K562 (cell line): ENCODE data around the gene HNRNPA2B1. TPM values are rescaled to one million over a fixed set of nuclear protein-coding genes. Genes with fewer than 3 reads are reported as not detected.

Source experiments
- CEBPB ChIP-seq: fragments of 450-650 bp; IDR thresholded peaks from 2 replicates; pipeline ENCODE4 v1.6.1; 2016; ENCODE audit warnings: missing genetic modification characterization, missing compliant biosample characterization
- EP400 ChIP-seq: fragments of 450-650 bp; IDR thresholded peaks from 2 replicates; pipeline ENCODE4 v1.6.1; 2017; ENCODE audit warnings: antibody characterized with exemption, mild to moderate bottlenecking, moderate library complexity
- FOXJ3 ChIP-seq: sonication (generic); formaldehyde crosslinking; IDR thresholded peaks from 2 replicates; pipeline ENCODE4 v1.4.0; 2020; ENCODE audit warnings: mild to moderate bottlenecking, missing genetic modification reagents
- JUN ChIP-seq, 2 experiments: sonication (generic) in 1 of 2; formaldehyde crosslinking in 1 of 2; IDR thresholded peaks; 2 replicates each; pipeline versions ENCODE4 v1.6.1 to v1.8.0; 2012 to 2022; ENCODE audit warnings: borderline replicate concordance in 2 of 2, mild to moderate bottlenecking in 2 of 2, improper control_type of control experiment in 1 of 2, low read depth in 1 of 2, low read length in 1 of 2, missing genetic modification reagents in 1 of 2
- SMARCA5 ChIP-seq: fragments of 450-650 bp; IDR thresholded peaks from 2 replicates; pipeline ENCODE4 v1.6.1; 2016
- SOX6 ChIP-seq: fragments of 450-650 bp; IDR thresholded peaks from 2 replicates; pipeline ENCODE4 v1.6.1; 2014; ENCODE audit warnings: mild to moderate bottlenecking
- TAF7 ChIP-seq: fragments of 450-650 bp; IDR thresholded peaks from 2 replicates; pipeline ENCODE4 v1.6.1; 2016; ENCODE audit warnings: missing genetic modification characterization, missing compliant biosample characterization
- TEAD4 ChIP-seq, 2 experiments: sonication (generic) in 1 of 2; formaldehyde crosslinking in 1 of 2; IDR thresholded peaks; 2 replicates each; pipeline versions ENCODE4 v1.6.1 to v1.8.0; 2012 to 2022; ENCODE audit warnings: borderline replicate concordance in 1 of 2, inconsistent platforms in 1 of 2, low read length in 1 of 2, mild to moderate bottlenecking in 1 of 2, missing genetic modification reagents in 1 of 2
- ZFP30 ChIP-seq: fragments of 250-450 bp; sonication (Bioruptor Pico); IDR thresholded peaks from 2 replicates; pipeline ENCODE4 v1.8.0; 2022; ENCODE audit warnings: moderate library complexity, mild to moderate bottlenecking, inconsistent platforms, borderline replicate concordance
- ZNF76 ChIP-seq: fragments of 250-450 bp; sonication (Bioruptor Pico); IDR thresholded peaks from 2 replicates; pipeline ENCODE4 v1.4.0; 2020; ENCODE audit warnings: mild to moderate bottlenecking, moderate library complexity, borderline replicate concordance
- ZNF766 ChIP-seq: fragments of 200-800 bp; sonication (Bioruptor generic); conservative IDR thresholded peaks from 2 replicates; pipeline ENCODE4 v1.6.1; 2016; ENCODE audit warnings: missing genetic modification characterization, missing compliant biosample characterization
- polyA plus RNA-seq, 8 experiments: library from polyadenylated mRNA; depleted of rRNA in 4 of 8; stranded (reverse) in 5 of 8; unstranded in 3 of 8; fragments of >200 nt; fragmentation: Nextera tagmentation in 2 of 8; fragmentation: Illumina TruSeq in 1 of 8; extraction: Ambion mirVana in 2 of 8; extraction: Trizol in 1 of 8; gene quantifications; 2 replicates each; pipeline versions ENCODE4 v1.2.1 to v1.2.3, GENCODE V29; 2011 to 2014; ENCODE audit warnings: inconsistent platforms in 1 of 8, missing spikeins in 1 of 8
- total RNA-seq, 7 experiments: library from RNA; depleted of rRNA in 6 of 7; stranded (reverse); fragments of >200 nt in 6 of 7; fragmentation: Illumina TruSeq in 2 of 7; extraction: Trizol in 2 of 7; gene quantifications; 2 replicates each; pipeline versions ENCODE4 v1.2.1 to v1.2.3, GENCODE V29; 2011 to 2021; ENCODE audit warnings: low replicate concordance in 1 of 7
- TF ChIP-seq, protein P1 (sequence below): fragments of 450-650 bp; IDR thresholded peaks from 2 replicates; pipeline ENCODE4 v1.6.1; 2014; ENCODE audit warnings: low read depth, mild to moderate bottlenecking, moderate library complexity, borderline replicate concordance
- TF ChIP-seq, protein P2 (sequence below): fragments of 450-650 bp; formaldehyde crosslinking; IDR thresholded peaks from 2 replicates; pipeline ENCODE4 v1.4.0; 2020; ENCODE audit warnings: mild to moderate bottlenecking, mixed read lengths
- TF ChIP-seq, protein P3 (sequence below), 2 experiments: fragments of 450-650 bp in 1 of 2; sonication (generic) in 1 of 2; formaldehyde crosslinking in 1 of 2; IDR thresholded peaks; 2 replicates each; pipeline versions ENCODE4 v1.7.1 to v1.9.0; 2016 to 2022; ENCODE audit warnings: inconsistent platforms in 1 of 2, mild to moderate bottlenecking in 1 of 2, missing genetic modification reagents in 1 of 2

Gene HNRNPA2B1
- total and polyA plus RNA-seq, 9 of the 15 experiments (the other 6 are each of a cell fraction or from before 2014, with no cell fraction given), result 630 to 1,989 (median 865) TPM

DNA sequence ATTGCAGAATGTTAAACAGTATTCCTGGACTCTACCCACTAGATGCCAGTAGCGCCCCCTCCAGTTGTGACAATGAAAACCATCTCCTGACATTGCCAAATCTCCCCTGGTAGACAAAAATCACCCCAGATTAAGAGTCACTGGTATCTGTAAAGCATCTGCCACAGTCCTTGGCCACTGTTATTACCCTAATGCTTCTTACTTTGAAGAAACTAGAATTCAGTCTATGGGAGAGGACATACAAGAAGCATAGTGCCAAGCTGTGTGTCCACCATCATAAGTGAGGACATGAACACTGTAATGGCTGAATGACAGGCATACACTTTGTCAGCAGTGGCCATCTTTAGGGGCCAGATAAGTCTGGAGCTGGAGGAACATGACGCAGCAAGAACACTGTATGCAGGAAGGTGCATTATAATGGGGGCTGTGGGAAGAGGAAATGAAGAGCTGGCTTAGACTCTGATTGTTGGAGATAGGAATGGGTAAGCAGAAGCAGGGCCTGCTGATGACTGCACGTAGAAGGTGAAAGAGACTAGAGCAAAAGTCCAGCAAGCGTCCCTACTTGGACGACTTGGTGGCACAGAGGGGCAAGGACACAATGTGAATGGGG, 33.5 kb upstream of the HNRNPA2B1 start (continued):
- peak; percentile 73 for TF ChIP-seq TEAD4 (IDR thresholded peaks at IDR 0.05; ENCODE audit: low read length)
- no peak for TF ChIP-seq TEAD4 (CRISPR knock-in tag; IDR thresholded peaks at IDR 0.05; ENCODE audit: borderline replicate concordance)
- TF ChIP-seq SOX6, result peak; percentile 57; the same call in 1 of the 2 replicates
- peak; percentile 77 for TF ChIP-seq CEBPB (tag)
- peak; percentile 69 for TF ChIP-seq EP400
- TF ChIP-seq, protein P1, sequence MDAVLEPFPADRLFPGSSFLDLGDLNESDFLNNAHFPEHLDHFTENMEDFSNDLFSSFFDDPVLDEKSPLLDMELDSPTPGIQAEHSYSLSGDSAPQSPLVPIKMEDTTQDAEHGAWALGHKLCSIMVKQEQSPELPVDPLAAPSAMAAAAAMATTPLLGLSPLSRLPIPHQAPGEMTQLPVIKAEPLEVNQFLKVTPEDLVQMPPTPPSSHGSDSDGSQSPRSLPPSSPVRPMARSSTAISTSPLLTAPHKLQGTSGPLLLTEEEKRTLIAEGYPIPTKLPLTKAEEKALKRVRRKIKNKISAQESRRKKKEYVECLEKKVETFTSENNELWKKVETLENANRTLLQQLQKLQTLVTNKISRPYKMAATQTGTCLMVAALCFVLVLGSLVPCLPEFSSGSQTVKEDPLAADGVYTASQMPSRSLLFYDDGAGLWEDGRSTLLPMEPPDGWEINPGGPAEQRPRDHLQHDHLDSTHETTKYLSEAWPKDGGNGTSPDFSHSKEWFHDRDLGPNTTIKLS, result peak; percentile 32; the same call in 1 of the 2 replicates
- no peak for TF ChIP-seq JUN (IDR thresholded peaks at IDR 0.05; ENCODE audit: borderline replicate concordance, low read depth, low read length)
- no peak for TF ChIP-seq JUN (CRISPR knock-in tag; IDR thresholded peaks at IDR 0.05; ENCODE audit: borderline replicate concordance)
- TF ChIP-seq ZNF76, result 0 out of 2 replicates have a peak, but pooled peaks have one; percentile 47
- TF ChIP-seq SMARCA5, result peak; percentile 69
- peak; percentile 61; the same call in 1 of the 2 replicates for TF ChIP-seq TAF7
- TF ChIP-seq FOXJ3 (CRISPR knock-in tag), result no peak
- TF ChIP-seq ZNF766 (CRISPR knock-in tag), result peak; percentile 89
- TF ChIP-seq, protein P2, sequence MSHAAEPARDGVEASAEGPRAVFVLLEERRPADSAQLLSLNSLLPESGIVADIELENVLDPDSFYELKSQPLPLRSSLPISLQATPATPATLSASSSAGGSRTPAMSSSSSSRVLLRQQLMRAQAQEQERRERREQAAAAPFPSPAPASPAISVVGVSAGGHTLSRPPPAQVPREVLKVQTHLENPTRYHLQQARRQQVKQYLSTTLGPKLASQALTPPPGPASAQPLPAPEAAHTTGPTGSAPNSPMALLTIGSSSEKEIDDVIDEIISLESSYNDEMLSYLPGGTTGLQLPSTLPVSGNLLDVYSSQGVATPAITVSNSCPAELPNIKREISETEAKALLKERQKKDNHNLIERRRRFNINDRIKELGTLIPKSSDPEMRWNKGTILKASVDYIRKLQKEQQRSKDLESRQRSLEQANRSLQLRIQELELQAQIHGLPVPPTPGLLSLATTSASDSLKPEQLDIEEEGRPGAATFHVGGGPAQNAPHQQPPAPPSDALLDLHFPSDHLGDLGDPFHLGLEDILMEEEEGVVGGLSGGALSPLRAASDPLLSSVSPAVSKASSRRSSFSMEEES (CRISPR knock-in tag), result no peak; the same call in none of the 2 replicates
- no peak for TF ChIP-seq ZFP30 (CRISPR knock-in tag)
- TF ChIP-seq, protein P3, sequence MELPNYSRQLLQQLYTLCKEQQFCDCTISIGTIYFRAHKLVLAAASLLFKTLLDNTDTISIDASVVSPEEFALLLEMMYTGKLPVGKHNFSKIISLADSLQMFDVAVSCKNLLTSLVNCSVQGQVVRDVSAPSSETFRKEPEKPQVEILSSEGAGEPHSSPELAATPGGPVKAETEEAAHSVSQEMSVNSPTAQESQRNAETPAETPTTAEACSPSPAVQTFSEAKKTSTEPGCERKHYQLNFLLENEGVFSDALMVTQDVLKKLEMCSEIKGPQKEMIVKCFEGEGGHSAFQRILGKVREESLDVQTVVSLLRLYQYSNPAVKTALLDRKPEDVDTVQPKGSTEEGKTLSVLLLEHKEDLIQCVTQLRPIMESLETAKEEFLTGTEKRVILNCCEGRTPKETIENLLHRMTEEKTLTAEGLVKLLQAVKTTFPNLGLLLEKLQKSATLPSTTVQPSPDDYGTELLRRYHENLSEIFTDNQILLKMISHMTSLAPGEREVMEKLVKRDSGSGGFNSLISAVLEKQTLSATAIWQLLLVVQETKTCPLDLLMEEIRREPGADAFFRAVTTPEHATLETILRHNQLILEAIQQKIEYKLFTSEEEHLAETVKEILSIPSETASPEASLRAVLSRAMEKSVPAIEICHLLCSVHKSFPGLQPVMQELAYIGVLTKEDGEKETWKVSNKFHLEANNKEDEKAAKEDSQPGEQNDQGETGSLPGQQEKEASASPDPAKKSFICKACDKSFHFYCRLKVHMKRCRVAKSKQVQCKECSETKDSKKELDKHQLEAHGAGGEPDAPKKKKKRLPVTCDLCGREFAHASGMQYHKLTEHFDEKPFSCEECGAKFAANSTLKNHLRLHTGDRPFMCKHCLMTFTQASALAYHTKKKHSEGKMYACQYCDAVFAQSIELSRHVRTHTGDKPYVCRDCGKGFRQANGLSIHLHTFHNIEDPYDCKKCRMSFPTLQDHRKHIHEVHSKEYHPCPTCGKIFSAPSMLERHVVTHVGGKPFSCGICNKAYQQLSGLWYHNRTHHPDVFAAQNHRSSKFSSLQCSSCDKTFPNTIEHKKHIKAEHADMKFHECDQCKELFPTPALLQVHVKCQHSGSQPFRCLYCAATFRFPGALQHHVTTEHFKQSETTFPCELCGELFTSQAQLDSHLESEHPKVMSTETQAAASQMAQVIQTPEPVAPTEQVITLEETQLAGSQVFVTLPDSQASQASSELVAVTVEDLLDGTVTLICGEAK (IDR thresholded peaks at IDR 0.05), result 0 out of 2 replicates have a peak, but pooled peaks have one; percentile 43
- TF ChIP-seq, protein P3 (CRISPR knock-in tag; IDR thresholded peaks at IDR 0.05), result no peak
